Activated CD4-positive, alpha-beta T cell treated with anti-CD3 and anti-CD28 coated beads, Interleukin-2, amount 10 ng/mL, durations not matched to agents 7 days and 5 days (primary cell): ENCODE measurements around the gene RAD9A. TPM values are rescaled to one million over a fixed set of nuclear protein-coding genes. Genes with fewer than 3 reads are reported as not detected.

Experiments
- CTCF ChIA-PET: fragments of 350-600 bp; sonication (Branson Sonifier 250); formaldehyde crosslinking; loops from one replicate; lab custom pipeline; 2021; ENCODE audit warnings: antibody characterized with exemption; lab: Charles Lee
- POLR2A ChIA-PET: fragments of 350-600 bp; sonication (Branson Sonifier 250); formaldehyde crosslinking; loops from one replicate; lab custom pipeline; 2021; ENCODE audit warnings: antibody characterized with exemption; lab: Charles Lee
- DNase-seq: peaks from one replicate; pipeline ENCODE4 v3.0.0-alpha.2; 2020
- H3K27ac Mint-ChIP-seq: one replicate; pipeline ENCODE4 v1.8.0; 2021; ENCODE audit warnings: mild to moderate bottlenecking, moderate library complexity, mixed read lengths
- H3K27me3 Mint-ChIP-seq: one replicate; pipeline ENCODE4 v1.8.0; 2021; ENCODE audit warnings: mixed read lengths
- H3K36me3 Mint-ChIP-seq: one replicate; pipeline ENCODE4 v1.8.0; 2021; ENCODE audit warnings: low read depth, mixed read lengths
- H3K4me1 Mint-ChIP-seq: one replicate; pipeline ENCODE4 v1.8.0; 2021; ENCODE audit warnings: mixed read lengths
- H3K4me3 Mint-ChIP-seq: one replicate; pipeline ENCODE4 v1.8.0; 2021; ENCODE audit warnings: mild to moderate bottlenecking, moderate library complexity, mixed read lengths
- H3K9me3 Mint-ChIP-seq: one replicate; pipeline ENCODE4 v1.8.0; 2021; ENCODE audit warnings: mixed read lengths
- total RNA-seq, 2 experiments: library from RNA; stranded (reverse); gene quantifications; one replicate each; pipeline ENCODE4 v1.2.3, GENCODE V29; 2021

The RAD9A gene
- total RNA-seq, 2 experiments from 2014 or later: 49.3 to 53.7 TPM

DNA sequence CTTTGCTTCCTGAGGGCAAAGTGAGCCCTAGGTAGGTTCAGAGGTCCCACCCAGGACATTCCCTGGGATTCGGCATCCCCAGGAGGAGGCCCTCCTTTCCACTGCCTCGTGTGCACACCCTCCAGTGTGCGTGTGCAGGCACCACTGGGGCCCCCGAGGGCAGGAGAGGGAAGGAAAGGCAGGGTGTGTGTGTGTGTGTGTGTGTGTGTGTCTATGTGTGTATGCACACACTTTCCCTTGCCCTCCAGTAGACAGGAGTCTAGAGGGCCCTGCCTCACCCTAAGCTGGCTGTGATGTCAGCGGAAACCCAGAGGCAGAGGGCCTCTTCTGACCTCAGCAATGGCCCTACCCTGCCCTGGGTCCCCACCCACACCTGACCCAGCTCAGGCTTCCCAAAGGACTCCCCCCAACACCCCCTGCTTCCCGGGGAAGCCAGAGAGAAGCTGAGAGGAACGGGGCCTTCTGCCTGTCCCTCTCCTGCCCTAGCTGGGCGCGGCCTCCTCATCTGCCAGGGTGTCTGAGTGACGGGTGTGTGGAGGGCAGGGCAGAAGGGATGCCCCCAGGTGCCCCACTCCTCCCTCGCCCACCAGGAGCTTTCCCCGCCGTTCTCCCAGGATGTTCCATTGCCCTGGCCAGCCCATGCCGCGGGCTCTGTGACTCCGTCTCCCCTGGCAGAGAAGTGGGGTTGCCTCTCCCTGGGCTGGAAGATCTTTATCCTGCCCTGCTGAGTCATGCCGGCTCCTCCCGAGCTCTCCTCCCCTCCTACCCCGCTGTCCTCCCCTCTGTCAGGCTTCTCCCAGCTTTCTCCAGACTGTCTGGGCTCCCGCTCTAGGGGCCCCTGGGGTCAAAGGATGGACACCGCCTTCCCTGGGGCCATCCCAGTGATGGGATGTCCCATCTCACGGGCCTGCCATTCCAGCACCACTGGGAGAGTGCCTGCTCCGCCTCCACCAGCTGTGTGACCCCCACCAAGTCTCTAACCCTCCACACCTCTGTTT is 12.4 kb upstream of the RAD9A start:
- peaks cover 43% of the 10 kb centered on the region for H3K27me3 Mint-ChIP-seq
- H3K27ac Mint-ChIP-seq: peak overlapping the region; percentile 50
- ChIA-PET CTCF (interaction anchor here (1.1 to 38.4 kb wide), 3 partner anchors 11 to 22 kb away, joined by 6 to 841 read pairs (median 32); partner anchors contain the start of genes CLCF1, POLD4, PPP1CA and RAD9A), POLR2A (no interaction called here)
- no peak overlapping the region for H3K4me3 Mint-ChIP-seq
- H3K9me3 Mint-ChIP-seq: no peaks in the 10 kb centered on the region
- no peaks in the 10 kb centered on the region for H3K36me3 Mint-ChIP-seq
- peaks cover 11% of the 10 kb centered on the region for H3K4me1 Mint-ChIP-seq
- DNase-seq: no peak

DNA sequence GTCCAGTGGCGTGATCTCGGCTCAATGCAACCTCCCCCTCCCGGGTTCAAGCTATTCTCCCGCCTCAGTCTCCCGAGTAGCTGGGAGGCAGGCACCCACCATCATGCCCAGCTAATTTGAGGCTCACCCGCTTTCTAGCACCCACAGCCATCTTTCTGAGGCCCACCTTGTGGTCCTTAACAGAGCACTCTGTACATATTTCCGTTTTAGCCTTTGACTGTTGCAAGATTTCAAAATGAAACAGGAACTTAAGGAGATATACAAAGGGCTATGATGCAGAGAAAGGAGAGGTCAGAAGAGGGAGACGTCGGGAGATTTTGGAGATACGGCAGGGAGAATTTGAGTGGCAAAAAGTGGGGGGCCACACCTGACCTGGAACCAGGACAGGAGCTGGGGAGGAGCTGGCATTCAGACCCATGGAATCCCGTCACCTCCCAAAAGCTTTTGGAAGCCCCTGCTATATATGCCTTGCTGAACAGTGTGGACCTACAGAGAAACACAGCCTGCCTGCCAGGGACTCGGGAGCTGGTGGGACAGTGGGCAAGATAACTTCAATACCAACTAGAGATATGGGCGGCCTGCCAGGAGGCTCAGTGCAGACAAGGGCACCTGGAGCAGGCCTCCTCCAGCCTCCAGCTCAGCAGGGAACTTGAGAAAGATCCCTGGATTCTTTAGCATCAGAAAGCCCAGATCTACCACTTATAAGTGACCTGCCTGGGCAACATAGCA is 10.4 kb upstream of the RAD9A start:
- Mint-ChIP-seq H3K27me3 (peaks cover 35% of the 10 kb centered on the region), H3K4me3 (no peak overlapping the region), H3K27ac (no peak overlapping the region)

DNA sequence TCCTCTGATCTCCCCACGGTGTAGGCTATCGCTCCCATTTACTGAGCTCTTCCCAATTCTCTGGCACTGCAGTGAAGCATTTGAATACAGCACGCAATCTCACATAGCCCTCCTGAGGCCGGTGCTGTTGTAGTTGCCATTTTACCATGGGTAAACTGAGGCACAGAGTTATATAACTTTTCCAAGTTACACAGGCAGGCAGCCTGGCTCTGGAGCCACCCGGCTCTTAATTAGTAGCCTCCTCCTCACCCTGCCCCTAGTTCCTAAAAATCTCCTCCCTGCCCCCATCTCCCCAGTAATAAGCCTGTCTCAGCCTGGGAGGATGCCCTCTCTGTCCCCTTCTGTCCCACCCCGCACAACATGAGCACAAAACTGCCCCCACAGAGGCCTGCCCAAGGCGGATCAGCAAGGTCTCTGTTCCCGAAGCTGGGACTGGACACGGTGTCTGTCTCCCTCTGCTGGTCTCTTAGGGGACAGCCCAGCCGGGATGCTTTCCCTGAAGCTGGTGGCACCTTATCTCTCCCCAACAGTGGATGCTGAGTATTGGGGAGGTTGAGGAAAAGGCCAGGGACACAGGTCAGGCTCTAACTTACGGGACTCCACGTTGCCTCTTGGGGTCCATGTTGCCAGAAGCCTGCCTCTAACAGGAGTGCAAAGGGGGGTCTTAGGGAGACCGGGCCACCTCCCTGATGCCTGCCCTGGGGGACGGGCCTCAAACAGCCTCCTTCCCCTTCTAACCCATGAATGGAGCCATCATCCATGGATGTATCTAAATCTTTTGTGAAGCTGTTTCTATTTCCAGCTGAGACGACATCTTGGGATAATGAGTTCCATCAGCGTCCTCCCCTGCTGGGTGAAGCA is 9.3 kb upstream of the RAD9A start:
- CTCF ChIA-PET: interaction anchor here (0.5 to 38.4 kb wide), 42 partner anchors 8 to 749 kb away, joined by 3 to 841 read pairs (median 4); partner anchors contain the start of genes AIP, CLCF1, GRK2 and POLD4
- no peak overlapping the region for H3K27ac Mint-ChIP-seq

More for the DNA sequence above, 10.4 kb upstream of the RAD9A start:
- ChIA-PET POLR2A (interaction anchor here (0.6 kb wide), 1 partner anchor 615 kb away, joined by 3 read pairs; no protein-coding TSS in a partner anchor), CTCF (interaction anchor here (0.6 to 38.4 kb wide), 26 partner anchors 9 to 326 kb away, joined by 3 to 841 read pairs (median 5); partner anchors contain the start of genes AIP, CLCF1, POLD4 and PPP1CA)
- Mint-ChIP-seq H3K36me3 (no peaks in the 10 kb centered on the region), H3K9me3 (no peaks in the 10 kb centered on the region), H3K4me1 (peaks cover 6% of the 10 kb centered on the region)
- no peak for DNase-seq

DNA sequence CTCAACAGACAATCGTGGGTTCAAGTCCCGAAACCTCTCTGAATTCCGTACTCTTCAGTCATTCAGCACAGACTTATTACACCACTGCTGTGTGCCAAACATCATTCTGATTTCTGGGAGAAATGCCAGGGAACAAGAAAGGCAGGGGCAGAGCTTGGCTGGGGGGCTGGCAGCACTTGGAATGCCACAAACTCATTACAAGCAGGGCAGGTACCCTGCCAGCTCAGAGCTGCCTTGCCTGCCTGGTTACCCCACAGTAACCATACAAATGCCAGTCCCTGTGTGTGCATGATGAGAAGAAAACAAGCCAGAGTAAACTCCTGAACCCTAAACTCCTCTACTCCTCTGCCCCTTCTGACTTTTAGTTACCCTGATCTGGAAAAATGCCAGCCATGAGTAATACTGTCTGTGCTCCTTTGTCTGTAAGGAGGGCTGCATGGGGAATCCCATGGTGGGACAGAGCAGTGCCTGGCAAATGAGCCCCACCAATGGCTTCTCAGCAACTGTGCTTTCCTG is 6.9 kb upstream of the RAD9A start:
- Mint-ChIP-seq H3K4me3 (no peak overlapping the region), H3K36me3 (no peaks in the 10 kb centered on the region), H3K9me3 (no peaks in the 10 kb centered on the region), H3K27me3 (peaks cover 22% of the 10 kb centered on the region), H3K4me1 (peaks cover 15% of the 10 kb centered on the region), H3K27ac (no peak overlapping the region)
- CTCF ChIA-PET: interaction anchor here (4.8 to 38.4 kb wide), 2 partner anchors 17 to 21 kb away, joined by 17 to 841 read pairs; partner anchors contain the start of genes CLCF1, POLD4 and PPP1CA
- no peak for DNase-seq
- POLR2A ChIA-PET: no interaction called here

More for the DNA sequence above, 9.3 kb upstream of the RAD9A start:
- Mint-ChIP-seq H3K27me3 (peaks cover 28% of the 10 kb centered on the region), H3K36me3 (no peaks in the 10 kb centered on the region), H3K9me3 (no peaks in the 10 kb centered on the region), H3K4me1 (peaks cover 6% of the 10 kb centered on the region), H3K4me3 (no peak overlapping the region)
- peak; percentile 87 for DNase-seq
- POLR2A ChIA-PET: interaction anchor here (0.6 kb wide), 1 partner anchor 616 kb away, joined by 3 read pairs; no protein-coding TSS in a partner anchor

DNA sequence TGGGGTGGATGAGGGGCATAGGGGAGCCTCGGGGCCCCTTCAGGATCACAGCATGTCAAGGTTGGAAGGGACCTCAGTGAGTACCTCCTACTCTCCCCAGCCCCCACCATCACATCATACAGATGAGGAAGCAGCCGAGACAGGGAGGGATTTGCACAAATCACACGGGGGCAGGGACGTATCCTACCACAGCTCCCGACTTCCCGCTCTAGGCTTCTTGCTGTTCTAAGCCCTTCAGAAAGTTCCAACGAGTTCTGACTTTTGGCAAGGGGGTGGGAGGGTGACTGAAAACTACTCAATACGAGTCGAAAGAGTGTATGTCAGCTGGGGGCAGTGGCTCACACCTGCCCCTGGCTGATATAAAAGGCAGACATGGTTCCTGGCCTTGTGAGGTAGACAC is 4.7 kb upstream of the RAD9A start:
- peaks cover 20% of the 10 kb centered on the region for H3K4me1 Mint-ChIP-seq
- CTCF ChIA-PET: interaction anchor here (0.9 to 38.4 kb wide), 6 partner anchors 11 to 306 kb away, joined by 3 to 841 read pairs (median 4); partner anchors contain the start of genes CLCF1, POLD4, PPP1CA and TMEM134
- H3K27ac Mint-ChIP-seq: no peak overlapping the region
- H3K4me3 Mint-ChIP-seq: no peak overlapping the region
- peaks cover 14% of the 10 kb centered on the region for H3K27me3 Mint-ChIP-seq
- POLR2A ChIA-PET: interaction anchor here (0.7 kb wide), 1 partner anchor 34 kb away, joined by 4 read pairs; no protein-coding TSS in a partner anchor
- no peaks in the 10 kb centered on the region for H3K9me3 Mint-ChIP-seq
- no peaks in the 10 kb centered on the region for H3K36me3 Mint-ChIP-seq
- no peak for DNase-seq

DNA sequence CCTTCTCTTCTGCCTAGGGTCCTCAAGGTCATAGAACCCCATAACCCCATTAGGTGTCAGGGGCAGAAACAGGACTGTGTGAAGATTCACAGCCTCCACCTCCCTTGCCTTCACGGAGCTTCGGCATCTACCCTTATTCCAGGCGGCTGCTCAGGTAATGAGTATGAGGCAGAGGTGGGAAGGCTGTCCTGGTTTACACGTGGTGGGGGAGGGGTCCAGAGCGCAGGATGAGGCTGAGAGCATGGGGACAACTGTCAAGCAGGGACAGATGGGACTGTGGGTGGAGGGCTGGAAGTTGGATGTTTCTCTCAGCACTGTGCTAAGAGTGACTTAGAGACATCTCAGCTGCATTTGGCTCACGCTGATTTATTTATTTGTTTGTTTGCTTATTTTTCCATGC is 4.3 kb upstream of the RAD9A start:
- Mint-ChIP-seq H3K4me3 (no peak overlapping the region), H3K27me3 (peaks cover 13% of the 10 kb centered on the region), H3K27ac (no peak overlapping the region), H3K9me3 (no peaks in the 10 kb centered on the region), H3K36me3 (peaks cover 4% of the 10 kb centered on the region), H3K4me1 (peaks cover 20% of the 10 kb centered on the region)
- POLR2A ChIA-PET: interaction anchor here (0.7 kb wide), 1 partner anchor 35 kb away, joined by 4 read pairs; no protein-coding TSS in a partner anchor
- DNase-seq: no peak
- CTCF ChIA-PET: interaction anchor here (0.9 to 38.4 kb wide), 4 partner anchors 14 to 81 kb away, joined by 3 to 841 read pairs (median 10); partner anchors contain the start of genes CLCF1, POLD4, PPP1CA and TMEM134

DNA sequence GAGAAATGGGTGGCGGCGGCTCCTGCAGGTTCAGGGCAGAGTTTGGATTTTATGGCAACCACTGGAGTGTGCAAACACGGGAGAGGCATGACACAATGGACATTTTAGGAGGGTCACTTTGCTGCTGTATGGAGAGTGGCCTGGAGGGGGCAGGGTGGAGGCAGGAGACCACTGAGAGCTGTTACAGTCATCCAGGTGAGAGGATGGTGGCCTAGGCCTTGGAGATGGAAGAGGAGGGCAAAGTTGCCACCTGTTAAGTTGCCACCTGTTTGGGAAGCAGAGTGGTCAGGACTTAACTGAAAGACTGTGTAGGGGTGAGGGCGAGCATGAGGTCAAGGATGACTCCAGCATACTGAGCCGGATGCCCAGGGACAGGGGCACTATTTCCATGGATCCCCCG is 2.3 kb upstream of the RAD9A start:
- CTCF ChIA-PET: interaction anchor here (0.6 to 38.4 kb wide), 5 partner anchors 8 to 97 kb away, joined by 4 to 841 read pairs (median 6); partner anchors contain the start of genes CLCF1, POLD4 and PPP1CA
- peaks cover 10% of the 10 kb centered on the region for H3K27me3 Mint-ChIP-seq
- DNase-seq: peak; percentile 62
- POLR2A ChIA-PET: no interaction called here
- peaks cover 34% of the 10 kb centered on the region for H3K4me1 Mint-ChIP-seq
- H3K9me3 Mint-ChIP-seq: no peaks in the 10 kb centered on the region
- peak overlapping the region; percentile 62 for H3K4me3 Mint-ChIP-seq
- H3K27ac Mint-ChIP-seq: peak overlapping the region; percentile 48
- H3K36me3 Mint-ChIP-seq: peaks cover 11% of the 10 kb centered on the region

DNA sequence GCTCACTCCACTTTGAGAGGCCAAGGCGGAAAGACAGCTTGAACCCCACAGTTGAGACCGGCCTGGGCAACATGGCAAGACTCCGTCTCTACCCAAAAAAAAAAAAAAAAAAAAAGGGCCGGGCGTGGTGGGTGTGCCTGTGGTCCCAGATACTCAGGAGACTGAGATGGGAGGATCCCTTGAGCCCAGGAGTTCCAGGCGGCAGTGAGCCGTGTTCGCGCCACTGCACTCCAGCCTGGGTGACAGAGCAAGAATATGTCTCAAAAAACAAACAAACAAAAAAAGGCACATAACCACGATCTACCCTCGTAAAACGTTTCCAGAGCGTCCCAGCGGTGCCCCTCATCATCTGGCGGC is 861 bp upstream of the RAD9A start:
- H3K27me3 Mint-ChIP-seq: peaks cover 2% of the 10 kb centered on the region
- peaks cover 34% of the 10 kb centered on the region for H3K4me1 Mint-ChIP-seq
- peaks cover 19% of the 10 kb centered on the region for H3K36me3 Mint-ChIP-seq
- H3K9me3 Mint-ChIP-seq: no peaks in the 10 kb centered on the region
- no peak for DNase-seq
- ChIA-PET CTCF (interaction anchor here (0.6 to 38.4 kb wide), 6 partner anchors 10 to 167 kb away, joined by 3 to 841 read pairs (median 18); partner anchors contain the start of genes CLCF1, POLD4 and PPP1CA), POLR2A (no interaction called here)
- peak overlapping the region; percentile 91 for H3K4me3 Mint-ChIP-seq
- H3K27ac Mint-ChIP-seq: peak overlapping the region; percentile 78

DNA sequence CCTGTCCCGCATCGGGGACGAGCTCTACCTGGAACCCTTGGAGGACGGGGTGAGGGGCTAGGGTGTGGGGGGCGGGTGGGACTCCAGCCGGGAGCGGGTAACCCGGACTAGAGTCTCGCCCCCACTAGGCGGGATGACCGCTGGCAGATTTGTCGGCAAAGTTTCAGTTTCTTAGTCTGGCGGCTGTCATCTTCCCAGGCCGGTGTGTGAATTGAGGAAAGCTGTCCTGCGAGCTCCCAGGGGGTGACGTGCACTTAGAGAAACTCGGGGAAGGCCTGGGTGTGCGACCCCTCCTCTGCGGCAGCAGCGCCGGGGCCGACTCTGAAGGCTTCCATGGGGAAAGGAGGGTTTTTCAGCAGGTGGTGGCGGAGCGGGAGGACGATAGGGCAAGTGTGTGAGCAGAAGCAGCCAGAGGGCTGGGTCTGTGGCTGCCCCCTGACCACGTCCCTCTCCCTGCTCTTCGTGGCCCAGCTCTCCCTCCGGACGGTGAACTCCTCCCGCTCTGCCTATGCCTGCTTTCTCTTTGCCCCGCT is 463 bp downstream of the RAD9A start:
- no peak for DNase-seq
- H3K4me3 Mint-ChIP-seq: peak overlapping the region; percentile 91
- peak overlapping the region; percentile 63 for H3K27ac Mint-ChIP-seq
- peaks cover 44% of the 10 kb centered on the region for H3K4me1 Mint-ChIP-seq
- peaks cover 2% of the 10 kb centered on the region for H3K27me3 Mint-ChIP-seq
- CTCF ChIA-PET: interaction anchor here (0.9 to 38.4 kb wide), 10 partner anchors 9 to 115 kb away, joined by 3 to 841 read pairs (median 4); partner anchors contain the start of genes CDK2AP2, CLCF1, POLD4 and PPP1CA
- H3K9me3 Mint-ChIP-seq: no peaks in the 10 kb centered on the region
- H3K36me3 Mint-ChIP-seq: peaks cover 28% of the 10 kb centered on the region
- POLR2A ChIA-PET: interaction anchor here (0.5 to 1.6 kb wide), 4 partner anchors 9 to 46 kb away, joined by 3 to 6 read pairs (median 3); partner anchors contain the start of genes PPP1CA and RPS6KB2

DNA sequence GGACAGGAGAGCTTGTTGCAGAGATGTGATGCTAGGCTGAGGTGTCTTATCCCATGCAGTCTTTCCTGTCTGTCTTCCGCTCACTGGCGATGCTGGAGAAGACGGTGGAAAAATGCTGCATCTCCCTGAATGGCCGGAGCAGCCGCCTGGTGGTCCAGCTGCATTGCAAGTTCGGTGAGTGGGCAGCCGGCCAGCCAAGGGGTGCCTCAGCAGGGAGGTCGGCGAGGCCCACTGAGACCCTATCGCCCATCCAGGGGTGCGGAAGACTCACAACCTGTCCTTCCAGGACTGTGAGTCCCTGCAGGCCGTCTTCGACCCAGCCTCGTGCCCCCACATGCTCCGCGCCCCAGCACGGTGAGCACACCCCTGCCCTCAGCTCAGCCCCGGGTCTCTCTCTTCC is 1.7 kb downstream of the RAD9A start:
- POLR2A ChIA-PET: no interaction called here
- DNase-seq: no peak
- Mint-ChIP-seq H3K9me3 (no peaks in the 10 kb centered on the region), H3K36me3 (peaks cover 37% of the 10 kb centered on the region), H3K27me3 (no peaks in the 10 kb centered on the region), H3K4me3 (peak overlapping the region; percentile 91), H3K4me1 (peaks cover 54% of the 10 kb centered on the region), H3K27ac (no peak overlapping the region)
- CTCF ChIA-PET: interaction anchor here (1.4 to 38.4 kb wide), 5 partner anchors 8 to 76 kb away, joined by 4 to 841 read pairs (median 6); partner anchors contain the start of genes CLCF1, POLD4 and PPP1CA
